Brain microvascular endothelial cell (primary cell): ENCODE measurements around the gene SPARCL1.
"Not testable (repeated sequence)": the region's sequence is repeated elsewhere in the genome, so short reads cannot be mapped to it uniquely, and the experiment has no call there.

ENCODE experiments used
- DNase-seq: peaks from one replicate; pipeline ENCODE4 v3.0.0-alpha.2; 2020
- H3K27ac ChIP-seq: fragments of 250-450 bp; sonication (Bioruptor Pico); 2 replicates; pipeline ENCODE4 v1.5.1; 2020; ENCODE audit warnings: mild to moderate bottlenecking, moderate library complexity
- H3K27me3 ChIP-seq: fragments of 250-450 bp; sonication (Bioruptor Pico); replicated peaks from 2 replicates; pipeline ENCODE4 v1.5.1; 2020; ENCODE audit warnings: mild to moderate bottlenecking
- H3K36me3 ChIP-seq: fragments of 250-450 bp; sonication (Bioruptor Pico); replicated peaks from 2 replicates; pipeline ENCODE4 v1.5.1; 2020; ENCODE audit warnings: mild to moderate bottlenecking
- H3K4me3 ChIP-seq: 2 replicates; pipeline ENCODE4 v1.5.1; 2011; ENCODE audit warnings: low read depth, mild to moderate bottlenecking, control low read depth, low read length, moderate library complexity
- in situ Hi-C: cut with HindIII; loops from 2 replicates; pipeline ENCODE4 v1.10.0; 2017; ENCODE audit warnings: low sequenced_read_pairs, low pct_ligation_motif_present
- TF ChIP-seq, protein P1 (sequence below): IDR thresholded peaks from 2 replicates; pipeline ENCODE4 v1.5.1; 2011; ENCODE audit warnings: low read depth, mild to moderate bottlenecking, moderate library complexity, low read length, control low read depth, inconsistent platforms; ENCODE audit errors: missing control alignments

Gene SPARCL1, protein sequence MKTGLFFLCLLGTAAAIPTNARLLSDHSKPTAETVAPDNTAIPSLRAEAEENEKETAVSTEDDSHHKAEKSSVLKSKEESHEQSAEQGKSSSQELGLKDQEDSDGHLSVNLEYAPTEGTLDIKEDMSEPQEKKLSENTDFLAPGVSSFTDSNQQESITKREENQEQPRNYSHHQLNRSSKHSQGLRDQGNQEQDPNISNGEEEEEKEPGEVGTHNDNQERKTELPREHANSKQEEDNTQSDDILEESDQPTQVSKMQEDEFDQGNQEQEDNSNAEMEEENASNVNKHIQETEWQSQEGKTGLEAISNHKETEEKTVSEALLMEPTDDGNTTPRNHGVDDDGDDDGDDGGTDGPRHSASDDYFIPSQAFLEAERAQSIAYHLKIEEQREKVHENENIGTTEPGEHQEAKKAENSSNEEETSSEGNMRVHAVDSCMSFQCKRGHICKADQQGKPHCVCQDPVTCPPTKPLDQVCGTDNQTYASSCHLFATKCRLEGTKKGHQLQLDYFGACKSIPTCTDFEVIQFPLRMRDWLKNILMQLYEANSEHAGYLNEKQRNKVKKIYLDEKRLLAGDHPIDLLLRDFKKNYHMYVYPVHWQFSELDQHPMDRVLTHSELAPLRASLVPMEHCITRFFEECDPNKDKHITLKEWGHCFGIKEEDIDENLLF

DNA sequence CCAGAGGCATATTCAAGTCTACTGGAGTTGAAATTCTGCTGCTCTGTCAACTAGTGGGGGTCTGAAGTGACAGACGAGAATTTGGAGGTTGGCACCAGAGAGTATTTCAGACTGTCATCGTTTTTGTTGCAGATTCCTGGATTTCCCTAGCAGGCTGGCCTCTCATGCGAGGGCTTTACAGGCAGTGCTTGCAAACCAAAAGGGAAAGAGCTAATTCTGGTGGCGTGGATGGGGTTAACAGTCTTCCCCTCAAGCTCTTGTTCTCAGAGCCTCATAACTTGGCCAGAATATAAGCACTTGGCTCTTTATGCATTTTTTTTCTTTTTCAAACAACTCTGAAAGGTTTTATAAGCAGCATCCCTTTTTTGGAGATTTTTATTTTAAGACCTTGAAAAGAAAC, at the start of gene SPARCL1:
SPARCL1 (minus strand) TSS at position 190 of the 400 bp plus-strand sequence. CDS start 29,802 bp downstream, outside the sequence.
- Histone ChIP-seq H3K4me3 (no peak within 1 kb of the TSS), H3K27me3 (no peaks in the 10 kb centered on the region), H3K27ac (no peak within 1 kb of the TSS), H3K36me3 (no peaks in the 10 kb centered on the region)
- TF ChIP-seq, protein P1, sequence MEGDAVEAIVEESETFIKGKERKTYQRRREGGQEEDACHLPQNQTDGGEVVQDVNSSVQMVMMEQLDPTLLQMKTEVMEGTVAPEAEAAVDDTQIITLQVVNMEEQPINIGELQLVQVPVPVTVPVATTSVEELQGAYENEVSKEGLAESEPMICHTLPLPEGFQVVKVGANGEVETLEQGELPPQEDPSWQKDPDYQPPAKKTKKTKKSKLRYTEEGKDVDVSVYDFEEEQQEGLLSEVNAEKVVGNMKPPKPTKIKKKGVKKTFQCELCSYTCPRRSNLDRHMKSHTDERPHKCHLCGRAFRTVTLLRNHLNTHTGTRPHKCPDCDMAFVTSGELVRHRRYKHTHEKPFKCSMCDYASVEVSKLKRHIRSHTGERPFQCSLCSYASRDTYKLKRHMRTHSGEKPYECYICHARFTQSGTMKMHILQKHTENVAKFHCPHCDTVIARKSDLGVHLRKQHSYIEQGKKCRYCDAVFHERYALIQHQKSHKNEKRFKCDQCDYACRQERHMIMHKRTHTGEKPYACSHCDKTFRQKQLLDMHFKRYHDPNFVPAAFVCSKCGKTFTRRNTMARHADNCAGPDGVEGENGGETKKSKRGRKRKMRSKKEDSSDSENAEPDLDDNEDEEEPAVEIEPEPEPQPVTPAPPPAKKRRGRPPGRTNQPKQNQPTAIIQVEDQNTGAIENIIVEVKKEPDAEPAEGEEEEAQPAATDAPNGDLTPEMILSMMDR, result no peak
- DNase-seq, result no peak
- in situ Hi-C loops, result loop anchor here (25.0 kb wide), 1 partner anchor 308 kb away; the partner anchor contains the start of gene MEPE

DNA sequence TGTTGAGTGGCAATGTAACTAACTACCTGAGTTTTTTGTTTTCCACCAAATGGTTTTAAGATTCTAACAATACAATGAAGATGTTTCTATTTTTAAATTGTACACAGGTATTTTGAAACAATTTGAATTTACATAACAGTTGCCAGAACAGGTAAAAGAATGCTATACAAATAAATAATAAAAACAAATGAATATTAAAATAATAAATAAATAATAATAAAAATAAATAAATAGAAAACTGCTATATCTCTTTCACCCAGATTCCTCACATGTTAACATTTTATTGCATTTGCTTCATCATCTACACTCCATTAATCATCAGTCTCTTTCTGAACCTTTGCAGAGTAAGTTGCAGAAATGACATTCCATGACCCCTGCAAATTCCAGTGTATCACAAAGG, 46.8 kb upstream of the SPARCL1 start:
- in situ Hi-C loops, result no loop called here
- no peak for DNase-seq
- Histone ChIP-seq H3K4me3 (no peak overlapping the region), H3K36me3 (no peaks in the 10 kb centered on the region), H3K27me3 (no peaks in the 10 kb centered on the region), H3K27ac (no peak overlapping the region)
- TF ChIP-seq, protein P1, result no peak

DNA sequence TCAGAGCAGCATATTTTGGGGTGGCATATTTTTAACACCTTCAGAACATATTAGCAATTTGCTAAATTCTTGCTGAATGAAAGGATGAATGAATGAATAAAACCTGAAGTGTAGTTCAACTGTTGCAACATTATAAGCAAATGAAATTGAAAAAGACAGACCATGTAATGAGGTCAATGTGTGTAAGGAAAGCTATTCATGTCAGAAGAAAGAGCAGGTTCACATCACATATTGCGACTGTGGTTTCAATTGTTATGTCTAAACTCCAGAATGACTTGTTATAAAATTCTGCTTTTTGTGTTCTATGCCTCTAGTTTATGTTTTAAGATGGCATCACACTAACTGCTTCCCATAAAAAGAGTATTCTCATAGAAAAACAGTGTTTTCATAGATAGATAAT, 46.2 kb upstream of the SPARCL1 start:
- H3K27ac ChIP-seq, result no peak overlapping the region
- no peak overlapping the region for H3K4me3 ChIP-seq
- H3K27me3 ChIP-seq, result no peaks in the 10 kb centered on the region
- no peaks in the 10 kb centered on the region for H3K36me3 ChIP-seq
- TF ChIP-seq, protein P1, result no peak
- no peak for DNase-seq
- in situ Hi-C loops, result no loop called here

DNA sequence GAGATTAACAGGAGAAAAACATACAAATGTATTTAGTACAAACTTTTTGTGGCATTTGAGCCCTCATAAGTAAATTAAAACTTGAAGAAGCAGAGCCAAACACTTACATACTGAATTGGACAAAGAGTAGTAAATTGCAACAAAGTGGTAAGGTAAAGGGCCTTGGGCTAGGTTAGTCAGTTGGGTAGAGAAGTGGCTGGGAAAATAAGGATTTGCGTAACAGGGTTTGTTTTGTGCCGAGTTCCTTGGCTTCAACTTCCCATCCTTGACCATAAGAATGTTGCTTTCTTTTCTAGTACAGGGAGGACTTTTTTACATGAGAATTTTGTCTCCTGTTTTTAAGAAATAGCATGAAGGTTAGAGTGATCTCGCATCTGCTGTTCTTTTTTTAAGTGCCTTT, 45.8 kb upstream of the SPARCL1 start:
- TF ChIP-seq, protein P1, result no peak
- in situ Hi-C loops, result no loop called here

DNA sequence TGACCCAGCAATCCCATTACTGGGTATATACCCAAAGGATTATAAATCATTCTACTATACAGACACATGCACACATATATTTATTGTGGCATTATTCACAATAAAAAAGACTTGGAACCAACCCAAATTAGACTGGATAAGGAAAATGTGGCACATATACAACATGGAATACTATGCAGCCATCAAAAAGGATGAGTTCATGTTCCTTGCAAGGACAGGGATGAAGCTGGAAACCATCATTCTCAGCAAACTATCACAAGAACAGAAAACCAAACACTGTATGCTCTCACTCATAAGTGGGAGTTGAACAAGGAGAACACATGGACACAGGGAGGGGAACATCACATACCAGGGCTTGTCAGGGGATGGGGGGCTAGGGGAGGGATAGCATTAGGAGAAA, 45.2 kb upstream of the SPARCL1 start:
- in situ Hi-C loops, H3K4me3 ChIP-seq: not testable (repeated sequence)

More for the DNA sequence above, 45.8 kb upstream of the SPARCL1 start:
- no peak for DNase-seq
- H3K27ac ChIP-seq, result no peak overlapping the region
- H3K27me3 ChIP-seq, result no peaks in the 10 kb centered on the region
- H3K4me3 ChIP-seq, result no peak overlapping the region
- no peaks in the 10 kb centered on the region for H3K36me3 ChIP-seq

DNA sequence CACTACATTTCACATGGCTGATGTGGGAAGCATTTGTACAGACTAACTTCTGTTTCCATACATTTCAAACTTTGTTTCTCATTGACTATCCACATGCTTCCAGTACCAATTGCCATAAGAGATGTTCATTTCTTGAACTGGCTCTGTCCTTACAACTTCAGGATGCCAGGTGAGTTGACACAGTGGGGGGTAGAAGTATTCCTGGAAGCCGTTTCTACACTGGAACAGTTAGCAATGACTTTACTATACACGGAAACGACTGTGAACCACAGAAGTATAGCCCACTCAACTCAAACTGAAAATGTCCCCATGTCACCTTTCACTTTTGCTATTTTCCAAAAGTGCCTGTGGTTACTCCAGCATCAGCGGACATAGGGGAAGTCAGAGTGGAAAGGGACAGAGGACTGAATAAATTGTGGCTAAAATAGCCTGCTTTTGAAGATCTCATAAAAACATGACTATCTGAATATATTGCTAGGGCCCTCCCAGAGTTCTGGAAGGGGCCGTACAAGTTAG, 41.2 kb upstream of the SPARCL1 start:
- in situ Hi-C loops, result no loop called here

More for the DNA sequence above, 45.2 kb upstream of the SPARCL1 start:
- H3K36me3 ChIP-seq, DNase-seq, H3K27me3 ChIP-seq, H3K27ac ChIP-seq: not testable (repeated sequence)

More for the DNA sequence above, 41.2 kb upstream of the SPARCL1 start:
- no peak for DNase-seq
- Histone ChIP-seq H3K27ac (no peak overlapping the region), H3K36me3 (no peaks in the 10 kb centered on the region), H3K27me3 (no peaks in the 10 kb centered on the region), H3K4me3 (no peak overlapping the region)
- TF ChIP-seq, protein P1, result no peak
